GM19351 (cell line): ENCODE data around the gene HOXB8.

Experiments used
- ATAC-seq: cut with Tn5 transposase; IDR thresholded peaks from one replicate; pipeline ENCODE4 v1.9.1; 2021; ENCODE audit warnings: mild to moderate bottlenecking, moderate library complexity; ENCODE audit not compliant: unreplicated experiment

HOXB8 gene

GRCh38 chr17:48637323-48638260 is 22.5 kb upstream of the HOXB8 start:
- no peak for ATAC-seq

- ATAC-seq = no peak
Measured at GRCh38 chr17:48636177-48637018, 21.3 kb upstream of the HOXB8 start.

DNA sequence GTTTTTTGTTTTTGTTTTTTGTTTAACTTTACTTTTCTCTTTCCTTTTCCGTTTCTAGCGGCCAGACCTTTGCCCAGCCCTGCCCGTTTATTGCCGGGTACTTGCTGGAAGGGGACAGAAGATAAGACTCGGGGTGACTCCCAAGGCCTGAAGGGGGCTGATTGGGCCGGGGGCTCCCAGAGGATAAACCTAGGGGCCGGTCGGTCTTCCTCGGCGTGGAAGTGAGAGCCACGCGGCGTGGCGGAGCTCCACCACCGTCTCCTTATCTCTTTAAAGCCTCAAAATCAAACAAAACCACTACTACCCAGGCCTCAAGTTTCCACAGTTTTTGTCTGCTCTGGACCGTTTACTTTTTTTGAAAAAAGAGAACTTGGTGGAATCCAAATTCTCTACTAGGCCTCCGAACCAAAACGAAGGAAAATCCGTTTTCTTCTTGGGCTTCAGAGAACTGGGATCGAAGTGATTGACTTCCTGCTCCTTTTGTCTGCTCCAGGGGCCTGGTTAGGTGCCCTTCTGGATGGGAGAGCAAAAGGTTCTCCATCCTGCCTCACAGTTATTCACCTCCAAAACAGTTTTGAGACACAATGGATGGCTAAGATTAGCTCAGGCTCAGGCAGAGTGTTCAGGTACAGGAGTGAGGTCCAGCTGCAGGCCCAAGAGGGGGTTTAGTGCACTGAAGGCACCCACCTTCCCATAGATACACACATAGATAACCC is 19.6 kb upstream of the HOXB8 start:
- no peak for ATAC-seq

DNA sequence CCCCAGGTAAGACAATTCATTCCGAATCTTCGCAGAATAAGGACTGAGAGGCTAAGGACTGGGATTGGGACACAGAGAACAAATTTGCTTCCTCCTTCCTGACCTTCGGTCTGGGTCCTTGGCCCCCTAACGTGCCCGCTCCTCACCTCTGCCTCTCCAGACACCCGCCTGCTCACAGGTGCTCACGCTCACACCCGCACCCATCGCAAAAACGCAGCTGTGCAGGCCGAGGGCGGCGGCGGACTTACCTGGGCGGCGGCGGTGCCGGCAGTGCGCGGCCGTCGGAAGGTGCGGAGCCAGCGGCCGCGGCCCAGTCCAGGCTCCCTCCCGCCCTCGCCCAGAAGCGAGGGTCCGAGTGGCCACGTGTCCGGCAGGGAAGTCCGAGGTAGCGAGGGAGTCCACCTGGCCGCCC is 18.2 kb upstream of the HOXB8 start:
- ATAC-seq = no peak

DNA sequence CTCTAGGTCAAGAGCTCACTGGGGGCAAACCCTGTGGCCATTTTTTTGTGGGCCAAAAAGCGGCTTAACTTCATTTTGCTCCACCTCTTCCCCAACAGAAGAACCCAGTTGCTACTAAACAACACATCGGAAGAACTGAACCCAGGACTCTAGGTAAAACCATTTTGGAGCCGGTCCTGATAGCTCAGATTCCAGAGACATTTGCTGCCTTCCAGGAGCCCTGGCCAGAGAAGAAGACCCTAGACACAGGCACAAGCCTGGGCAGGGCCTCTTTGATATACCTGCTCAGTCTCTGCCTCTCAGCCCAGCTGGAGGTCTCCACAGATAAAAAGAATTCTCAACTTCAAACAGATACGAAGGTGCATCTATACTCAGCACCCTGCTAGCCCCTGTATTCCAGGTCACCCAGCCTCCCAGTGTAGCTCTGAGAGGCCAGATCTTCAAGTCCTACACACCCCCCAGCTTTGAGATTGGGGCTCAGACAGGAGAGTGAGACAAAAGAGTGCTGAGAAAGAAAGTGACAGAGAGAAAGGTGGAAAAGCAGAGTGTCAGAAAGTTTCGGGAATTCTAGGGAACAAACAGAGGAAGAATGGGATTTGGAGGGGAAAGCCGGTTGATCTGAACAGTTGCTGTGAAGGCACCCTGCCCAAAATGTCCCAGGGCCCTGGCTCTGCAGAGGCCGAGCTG is 17.6 kb upstream of the HOXB8 start:
- no peak for ATAC-seq

GRCh38 chr17:48631693-48632578 is 16.8 kb upstream of the HOXB8 start:
- ATAC-seq = no peak

- no peak for ATAC-seq
Measured at GRCh38 chr17:48630925-48631692, 16.0 kb upstream of the HOXB8 start.

GRCh38 chr17:48630009-48630924 is 15.2 kb upstream of the HOXB8 start:
- no peak for ATAC-seq

GRCh38 chr17:48629411-48629759 is 14.3 kb upstream of the HOXB8 start:
- no peak for ATAC-seq

GRCh38 chr17:48628649-48629410 is 13.7 kb upstream of the HOXB8 start:
- no peak for ATAC-seq

- ATAC-seq = no peak
Measured at GRCh38 chr17:48627623-48628521, 12.8 kb upstream of the HOXB8 start.

DNA sequence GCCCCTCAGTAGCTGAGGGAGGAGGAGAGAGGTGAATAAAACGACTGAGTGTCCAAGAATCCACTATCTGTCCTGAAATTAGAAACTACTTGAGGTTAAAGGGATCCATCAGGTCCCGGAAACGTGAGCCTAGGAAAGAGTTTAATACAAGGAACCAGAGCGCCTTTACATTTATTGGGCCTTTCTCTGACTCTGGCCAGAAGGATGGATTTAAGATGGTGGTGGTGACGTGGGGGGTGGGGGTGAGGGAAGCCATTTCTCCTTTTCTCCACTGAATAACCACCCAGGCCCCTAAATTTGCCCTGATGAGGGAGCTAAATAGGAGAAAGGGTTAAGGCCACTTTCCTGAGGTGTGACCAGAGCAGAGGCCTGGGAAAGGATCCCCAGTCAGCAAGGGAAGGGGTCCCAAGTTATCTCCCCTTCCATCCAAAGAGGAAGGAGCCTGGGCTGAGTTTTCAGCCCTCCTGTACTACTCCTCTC is 12.1 kb upstream of the HOXB8 start:
- ATAC-seq = no peak

GRCh38 chr17:48626245-48627117 is 11.4 kb upstream of the HOXB8 start, which contains the start of gene HOXB9:
Gene HOXB9 (minus strand): TSS chr17:48626358. CDS start chr17:48626269, 89 bp downstream.
- no peak for ATAC-seq

- ATAC-seq = no peak
Measured at GRCh38 chr17:48625495-48626244, 10.6 kb upstream of the HOXB8 start.
